Activated CD4-positive, alpha-beta T cell treated with anti-CD3 and anti-CD28 coated beads, Interleukin-2, amount 50 U/mL, for 4 hours (primary cell): ENCODE measurements around the gene PHKG2.
"Not testable (repeated sequence)": the region's sequence is repeated elsewhere in the genome, so short reads cannot be mapped to it uniquely, and the experiment has no call there.

ENCODE experiments used
- DNase-seq, 2 experiments: peaks; one replicate each; pipeline ENCODE4 v3.0.0-alpha.2; 2020

The PHKG2 gene, protein sequence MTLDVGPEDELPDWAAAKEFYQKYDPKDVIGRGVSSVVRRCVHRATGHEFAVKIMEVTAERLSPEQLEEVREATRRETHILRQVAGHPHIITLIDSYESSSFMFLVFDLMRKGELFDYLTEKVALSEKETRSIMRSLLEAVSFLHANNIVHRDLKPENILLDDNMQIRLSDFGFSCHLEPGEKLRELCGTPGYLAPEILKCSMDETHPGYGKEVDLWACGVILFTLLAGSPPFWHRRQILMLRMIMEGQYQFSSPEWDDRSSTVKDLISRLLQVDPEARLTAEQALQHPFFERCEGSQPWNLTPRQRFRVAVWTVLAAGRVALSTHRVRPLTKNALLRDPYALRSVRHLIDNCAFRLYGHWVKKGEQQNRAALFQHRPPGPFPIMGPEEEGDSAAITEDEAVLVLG

DNA sequence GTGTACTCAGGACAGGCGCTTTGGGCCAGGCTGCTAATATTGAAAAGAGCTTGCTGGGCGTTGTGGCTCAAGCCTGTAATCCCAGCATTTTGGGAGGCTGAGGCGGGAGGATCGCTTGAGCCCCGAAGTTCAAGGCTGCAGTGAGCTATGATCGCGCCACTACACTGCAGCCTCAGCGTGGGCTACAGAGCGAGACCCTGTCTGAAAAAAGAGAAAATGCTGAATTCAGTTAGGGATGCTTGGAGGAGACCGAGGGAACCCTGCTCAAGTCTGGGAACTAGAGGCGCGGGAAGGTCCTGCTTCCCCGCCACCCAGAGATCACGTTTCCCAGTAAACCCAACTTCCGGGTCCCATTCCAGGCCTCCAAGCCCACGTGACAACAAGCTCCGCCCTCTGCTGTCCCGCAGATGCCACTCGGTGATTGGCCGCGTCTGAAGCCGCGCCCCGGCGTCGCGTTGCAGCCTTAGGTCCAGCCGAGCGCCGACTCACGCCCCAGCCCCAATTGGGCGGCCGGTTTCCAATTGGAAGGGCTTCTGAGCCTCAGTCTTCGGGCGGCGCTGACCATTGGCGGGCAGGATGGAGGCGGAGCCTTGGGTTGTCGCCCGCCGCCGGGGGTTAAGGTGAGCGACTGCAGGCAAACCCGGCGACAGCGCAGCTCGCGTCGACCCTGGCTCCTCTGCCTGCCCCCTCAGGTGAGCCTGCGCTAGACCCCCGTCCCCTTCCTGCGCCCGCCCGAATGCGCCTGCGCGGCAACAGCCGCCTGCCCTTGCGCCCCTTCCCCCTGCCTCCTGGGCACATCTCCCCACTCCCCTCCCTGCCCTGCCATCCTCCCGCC, at the start of gene PHKG2:
Gene PHKG2, plus strand, starts transcription at position 627 of the 835 bp plus-strand sequence. CDS start 396 bp downstream, outside the sequence.
- DNase-seq: peak; percentile 89

DNA sequence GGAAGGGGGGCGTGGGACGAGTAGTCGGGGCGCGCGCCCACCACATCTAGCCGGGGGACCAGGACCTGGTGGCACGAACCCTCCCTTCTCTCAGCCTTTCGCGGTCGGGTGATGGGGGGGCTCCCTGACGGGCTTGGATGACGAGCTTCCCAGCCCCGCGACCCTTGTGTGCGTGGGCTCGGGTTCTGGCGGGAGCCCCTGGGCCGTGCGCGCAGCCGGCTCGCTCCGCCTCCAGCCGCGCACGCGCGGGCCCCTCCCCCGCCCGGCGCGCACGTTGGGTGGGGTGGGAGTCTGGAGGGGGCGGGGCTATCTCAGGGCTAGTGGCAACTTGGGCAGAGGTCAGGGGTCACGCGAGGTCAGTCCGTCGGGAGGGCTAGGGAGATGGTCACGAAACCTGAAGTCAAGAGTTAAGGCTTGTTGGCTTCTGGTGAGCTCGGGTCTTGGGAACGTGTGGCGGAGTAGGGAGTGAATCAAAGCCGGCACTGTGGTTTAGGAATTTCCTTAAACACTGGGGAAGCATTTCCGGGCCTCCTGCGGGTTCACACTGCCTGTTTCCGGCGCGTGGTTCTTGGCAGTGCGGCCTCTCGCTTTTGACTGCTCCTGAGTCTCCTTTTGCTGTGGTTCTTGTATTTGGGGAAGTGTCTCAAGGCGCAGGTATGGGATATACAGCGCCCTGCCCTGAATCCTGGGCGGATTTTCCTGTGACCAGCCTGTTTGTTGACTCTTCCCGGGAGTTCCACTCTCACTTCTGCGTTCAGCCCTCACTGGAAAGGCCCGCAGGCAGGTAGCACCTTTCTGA, 49.2 kb upstream of the PHKG2 start, which contains the start of gene SRCAP:
Gene SRCAP, plus strand, starts transcription at position 356 of the 799 bp plus-strand sequence. CDS start 1,654 bp downstream, outside the sequence.
- peak; percentile 75 to 81 for DNase-seq

DNA sequence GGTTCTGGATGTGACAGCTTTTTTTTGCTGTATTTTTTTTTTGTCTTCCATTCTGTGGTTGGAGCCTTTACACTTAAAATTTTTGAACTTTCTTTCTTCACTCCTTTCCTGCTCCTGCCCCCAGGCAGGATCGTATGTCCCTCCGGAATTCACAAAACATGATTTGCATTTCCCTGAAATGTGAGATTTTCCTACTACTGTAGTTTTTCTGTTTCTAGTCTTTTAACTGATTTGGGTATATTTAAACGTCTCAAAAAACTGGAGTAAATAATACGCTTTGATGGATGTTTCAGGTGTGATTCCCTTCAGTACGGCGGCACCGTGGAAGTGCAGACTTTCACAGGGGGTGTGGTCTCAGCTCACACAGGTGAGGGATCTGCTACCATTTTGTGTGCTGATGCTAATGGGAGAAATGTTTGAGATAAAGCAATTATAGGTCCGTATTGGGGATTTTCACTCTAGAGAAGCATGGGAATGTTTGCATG, 48.6 kb upstream of the PHKG2 start:
- no peak for DNase-seq

DNA sequence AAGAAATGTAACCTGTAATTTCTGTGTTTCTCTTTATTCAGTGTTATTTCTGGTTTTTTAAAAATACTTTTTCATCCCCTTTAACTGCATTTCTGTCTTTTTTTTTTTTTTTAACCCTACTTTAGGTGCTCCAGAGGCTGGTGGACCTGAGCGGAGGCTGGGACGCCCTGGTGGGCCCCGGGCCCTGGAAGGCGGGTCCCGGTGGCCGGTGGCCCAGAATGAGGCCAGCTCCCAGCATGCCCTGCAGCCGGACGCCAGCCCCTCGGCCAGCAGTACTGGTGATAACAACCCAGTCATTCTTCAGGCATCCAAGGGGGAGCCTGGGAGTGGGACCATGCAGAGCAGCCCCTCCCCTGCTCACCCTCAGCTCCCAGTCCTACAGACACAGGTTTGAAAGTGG, 47.7 kb upstream of the PHKG2 start:
- no peak for DNase-seq

DNA sequence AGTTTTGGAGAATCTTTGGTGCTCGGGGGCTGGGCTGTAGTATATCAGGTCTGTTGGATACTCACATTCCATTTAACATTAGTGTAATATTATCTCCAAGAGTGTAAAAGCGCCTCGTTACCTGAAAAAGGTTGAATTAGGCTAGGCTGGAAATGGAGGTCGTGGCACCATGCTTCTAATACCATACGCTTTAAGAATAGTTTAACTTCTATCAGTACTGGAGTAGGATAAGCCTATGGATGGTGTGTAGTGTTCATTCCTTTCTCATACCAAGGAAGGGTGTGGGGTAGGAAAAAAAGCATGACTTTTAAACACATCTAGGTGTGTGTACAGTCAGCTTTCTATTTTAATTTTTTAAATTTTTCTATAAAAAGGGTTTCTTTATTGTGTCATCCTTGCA, 47.3 kb upstream of the PHKG2 start:
- DNase-seq: no peak

DNA sequence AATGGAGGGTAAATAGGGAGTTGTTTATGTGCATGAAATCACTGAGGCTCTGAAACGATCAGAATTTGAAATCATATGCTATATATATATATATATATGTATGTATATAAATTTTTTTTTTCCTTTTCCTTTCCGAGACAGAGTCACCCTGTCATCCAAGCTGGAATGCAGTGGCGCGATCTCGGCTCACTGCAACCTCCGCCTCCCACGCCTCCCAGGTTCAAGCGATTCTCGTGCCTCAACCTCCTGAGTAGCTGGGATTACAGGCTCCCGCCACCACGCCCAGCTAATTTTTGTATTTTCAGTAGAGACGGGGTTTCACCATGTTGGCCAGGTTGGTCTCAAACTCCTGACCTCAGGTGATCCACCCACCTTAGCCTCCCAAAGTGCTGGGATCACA, 45.2 kb upstream of the PHKG2 start:
- DNase-seq: not testable (repeated sequence)

DNA sequence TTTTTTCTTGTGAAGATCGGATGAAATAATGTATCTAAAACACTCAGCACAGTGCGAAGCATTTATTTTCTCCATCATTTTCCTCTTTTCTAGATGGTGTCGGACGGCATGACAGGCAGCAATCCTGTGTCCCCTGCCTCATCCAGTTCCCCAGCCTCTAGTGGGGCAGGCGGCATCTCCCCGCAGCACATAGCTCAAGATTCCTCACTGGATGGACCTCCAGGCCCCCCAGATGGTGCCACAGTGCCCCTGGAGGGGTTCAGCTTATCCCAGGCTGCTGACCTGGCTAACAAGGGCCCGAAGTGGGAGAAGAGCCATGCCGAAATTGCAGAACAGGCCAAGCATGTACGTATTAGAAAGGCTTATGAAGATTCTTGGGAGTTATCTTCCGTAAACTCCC, 44.3 kb upstream of the PHKG2 start:
- no peak for DNase-seq

DNA sequence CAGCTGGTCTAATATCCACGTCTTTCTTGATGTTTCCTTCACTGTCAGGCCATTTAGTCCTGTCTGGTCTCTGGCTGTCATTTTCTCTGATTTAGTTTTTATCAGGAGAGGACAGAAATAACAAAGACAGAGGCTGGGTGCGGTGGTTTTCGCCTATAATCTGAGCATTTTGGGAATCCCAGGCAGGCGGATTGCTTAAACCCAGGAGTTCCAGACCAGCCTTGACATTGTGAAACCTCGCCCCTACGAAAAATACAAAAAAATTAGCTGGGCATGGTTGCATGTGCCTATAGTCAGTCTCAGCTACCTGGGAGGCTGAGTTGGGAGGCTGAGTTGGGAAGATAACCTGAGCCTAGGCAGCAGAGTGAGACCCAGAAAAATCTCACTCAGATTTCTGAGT, 42.2 kb upstream of the PHKG2 start:
- no peak for DNase-seq

DNA sequence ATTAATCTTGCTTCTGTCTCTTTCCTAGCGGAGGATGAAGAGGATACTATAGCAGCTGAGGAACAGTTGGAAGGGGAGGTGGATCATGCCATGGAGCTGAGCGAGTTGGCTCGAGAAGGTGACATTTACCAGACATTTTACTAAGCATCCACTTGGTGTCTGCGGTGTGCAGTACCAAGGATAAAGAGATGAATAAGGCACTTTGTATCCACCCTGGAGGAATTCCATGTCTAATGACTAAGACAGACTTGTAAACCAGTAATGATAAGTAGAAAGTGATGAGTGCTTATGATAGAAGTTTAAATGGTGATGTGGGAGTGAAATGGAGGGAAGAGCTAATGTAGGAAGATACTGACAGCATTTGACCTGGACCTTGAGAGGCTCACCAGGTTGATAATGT, 37.3 kb upstream of the PHKG2 start:
- DNase-seq: no peak

DNA sequence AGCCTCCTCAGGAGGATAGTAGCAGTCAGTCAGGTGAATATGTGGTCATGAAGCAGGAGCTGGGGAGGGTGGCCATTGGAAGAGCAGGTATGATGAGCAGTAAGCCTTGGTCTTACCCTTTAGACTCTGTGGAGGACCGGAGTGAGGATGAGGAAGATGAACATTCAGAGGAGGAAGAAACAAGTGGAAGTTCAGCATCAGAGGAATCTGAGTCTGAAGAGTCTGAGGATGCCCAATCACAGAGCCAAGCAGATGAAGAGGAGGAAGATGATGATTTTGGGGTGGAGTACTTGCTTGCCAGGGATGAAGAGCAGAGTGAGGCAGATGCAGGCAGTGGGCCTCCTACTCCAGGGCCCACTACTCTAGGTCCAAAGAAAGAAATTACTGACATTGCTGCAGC, 36.5 kb upstream of the PHKG2 start:
- DNase-seq: no peak

DNA sequence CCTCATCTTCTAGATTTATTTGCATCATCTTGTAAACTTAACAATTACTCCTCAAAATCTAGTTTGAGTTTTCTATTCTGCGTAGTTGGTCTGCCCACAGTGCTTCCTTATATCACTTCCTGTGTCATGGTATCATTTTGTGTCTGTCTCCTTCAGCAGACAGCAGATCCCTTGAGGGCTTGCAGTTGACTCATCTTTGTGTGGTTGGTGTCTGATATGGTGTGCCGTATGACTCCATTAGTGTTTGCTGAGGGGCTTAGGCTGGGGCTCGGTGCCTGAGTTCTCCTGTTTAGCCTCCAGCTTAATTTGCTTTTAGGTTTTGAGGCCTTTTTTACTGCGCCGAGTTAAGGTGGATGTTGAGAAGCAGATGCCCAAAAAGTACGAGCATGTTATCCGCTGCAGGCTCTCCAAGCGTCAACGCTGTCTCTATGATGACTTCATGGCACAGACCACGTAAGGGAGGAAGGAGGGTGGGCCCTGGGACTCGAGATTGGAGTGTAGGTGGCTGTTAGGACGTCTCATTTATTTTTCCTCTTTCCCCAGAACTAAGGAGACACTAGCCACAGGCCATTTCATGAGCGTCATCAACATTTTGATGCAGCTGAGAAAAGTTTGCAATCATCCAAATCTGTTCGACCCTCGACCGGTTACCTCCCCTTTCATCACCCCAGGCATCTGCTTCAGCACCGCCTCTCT, 32.3 kb upstream of the PHKG2 start:
- DNase-seq: peak; percentile 25 to 27

DNA sequence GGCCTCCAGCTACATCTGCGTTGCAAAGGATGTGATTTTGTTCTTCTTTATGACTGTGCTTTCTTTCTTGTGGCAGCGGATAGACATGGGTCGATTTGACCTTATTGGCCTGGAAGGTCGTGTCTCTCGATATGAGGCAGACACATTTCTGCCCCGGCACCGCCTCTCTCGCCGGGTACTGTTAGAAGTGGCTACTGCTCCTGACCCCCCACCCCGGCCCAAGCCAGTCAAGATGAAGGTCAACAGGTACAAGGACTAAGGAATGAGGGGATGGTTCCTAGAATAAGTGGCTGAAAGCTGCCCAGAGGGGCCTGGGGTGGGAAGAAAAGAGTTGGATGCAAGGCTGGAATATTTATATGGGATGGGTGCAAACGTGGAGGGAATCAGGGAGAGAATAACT, 28.1 kb upstream of the PHKG2 start:
- no peak for DNase-seq

DNA sequence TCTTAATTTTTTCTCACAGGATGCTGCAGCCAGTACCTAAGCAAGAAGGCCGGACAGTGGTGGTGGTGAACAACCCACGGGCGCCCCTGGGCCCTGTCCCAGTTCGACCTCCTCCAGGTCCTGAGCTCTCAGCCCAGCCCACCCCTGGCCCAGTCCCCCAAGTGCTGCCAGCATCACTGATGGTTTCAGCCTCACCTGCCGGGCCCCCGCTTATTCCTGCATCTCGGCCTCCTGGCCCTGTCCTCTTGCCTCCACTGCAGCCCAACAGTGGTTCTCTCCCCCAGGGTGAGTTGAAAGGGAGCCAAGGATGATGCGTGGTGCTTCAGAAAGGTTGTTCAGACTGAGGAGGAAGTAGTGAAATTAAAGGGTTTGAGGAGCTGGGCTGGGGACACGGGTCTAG, 27.5 kb upstream of the PHKG2 start:
- no peak for DNase-seq

DNA sequence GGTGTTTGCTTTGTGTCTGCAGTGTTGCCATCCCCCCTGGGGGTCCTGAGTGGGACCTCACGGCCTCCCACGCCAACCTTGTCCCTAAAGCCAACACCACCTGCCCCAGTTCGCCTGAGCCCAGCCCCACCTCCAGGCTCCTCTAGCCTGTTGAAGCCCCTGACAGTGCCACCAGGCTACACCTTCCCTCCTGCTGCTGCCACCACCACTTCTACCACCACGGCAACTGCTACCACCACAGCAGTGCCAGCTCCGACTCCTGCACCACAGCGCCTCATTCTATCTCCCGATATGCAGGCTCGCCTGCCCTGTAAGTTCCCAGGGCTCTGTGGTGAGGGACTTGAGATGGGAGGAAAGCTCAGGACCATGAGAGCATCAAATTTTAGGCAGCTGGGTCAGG, 27.1 kb upstream of the PHKG2 start:
- no peak for DNase-seq

DNA sequence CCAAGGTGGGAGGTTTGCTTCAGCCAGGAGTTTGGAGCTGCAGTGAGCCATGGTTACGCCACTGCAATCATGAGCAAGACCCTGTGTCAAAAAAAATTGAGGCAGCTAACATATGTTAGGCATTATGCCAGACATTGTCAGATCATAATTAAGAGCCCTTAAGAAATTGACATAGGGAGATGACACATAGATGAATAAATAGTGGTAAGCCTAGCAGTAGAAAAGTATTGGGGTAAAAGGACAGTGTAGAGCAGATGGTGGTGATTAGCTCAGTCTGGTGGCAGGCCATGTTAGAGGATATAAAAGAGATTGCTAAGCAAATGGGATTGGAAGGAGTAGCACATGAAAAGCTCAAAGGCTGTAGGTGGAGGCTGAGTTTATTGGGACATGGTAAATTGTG, 26.6 kb upstream of the PHKG2 start:
- DNase-seq: no peak

DNA sequence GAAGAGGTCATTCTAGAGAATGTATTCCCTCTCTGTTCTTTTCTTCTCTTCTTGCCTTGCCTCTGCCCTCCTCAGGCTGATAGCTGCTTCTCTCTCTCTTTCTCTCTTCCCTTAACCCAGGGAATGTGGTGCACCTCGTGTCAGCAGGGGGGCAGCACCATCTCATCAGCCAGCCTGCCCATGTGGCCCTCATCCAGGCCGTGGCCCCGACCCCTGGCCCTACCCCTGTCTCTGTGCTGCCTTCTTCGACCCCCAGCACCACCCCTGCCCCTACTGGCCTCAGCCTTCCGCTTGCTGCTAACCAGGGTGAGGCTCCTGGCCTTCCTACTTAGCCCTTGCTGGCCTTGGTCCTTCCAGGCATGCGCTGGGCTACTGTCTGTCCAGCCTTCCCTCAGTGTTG, 25.8 kb upstream of the PHKG2 start:
- DNase-seq: no peak

DNA sequence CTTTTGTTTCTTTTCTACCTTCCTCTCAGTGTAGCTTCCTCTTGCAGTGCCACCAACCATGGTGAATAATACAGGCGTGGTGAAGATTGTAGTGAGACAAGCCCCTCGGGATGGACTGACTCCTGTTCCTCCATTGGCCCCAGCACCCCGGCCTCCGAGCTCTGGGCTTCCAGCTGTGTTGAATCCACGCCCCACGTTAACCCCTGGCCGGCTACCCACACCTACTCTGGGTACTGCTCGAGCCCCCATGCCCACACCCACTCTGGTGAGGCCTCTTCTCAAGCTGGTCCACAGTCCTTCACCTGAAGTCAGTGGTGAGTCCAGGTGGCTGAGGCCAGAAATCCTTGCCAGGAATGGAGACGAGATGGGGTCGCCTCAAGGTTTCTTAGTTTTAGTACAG, 25.3 kb upstream of the PHKG2 start:
- no peak for DNase-seq

DNA sequence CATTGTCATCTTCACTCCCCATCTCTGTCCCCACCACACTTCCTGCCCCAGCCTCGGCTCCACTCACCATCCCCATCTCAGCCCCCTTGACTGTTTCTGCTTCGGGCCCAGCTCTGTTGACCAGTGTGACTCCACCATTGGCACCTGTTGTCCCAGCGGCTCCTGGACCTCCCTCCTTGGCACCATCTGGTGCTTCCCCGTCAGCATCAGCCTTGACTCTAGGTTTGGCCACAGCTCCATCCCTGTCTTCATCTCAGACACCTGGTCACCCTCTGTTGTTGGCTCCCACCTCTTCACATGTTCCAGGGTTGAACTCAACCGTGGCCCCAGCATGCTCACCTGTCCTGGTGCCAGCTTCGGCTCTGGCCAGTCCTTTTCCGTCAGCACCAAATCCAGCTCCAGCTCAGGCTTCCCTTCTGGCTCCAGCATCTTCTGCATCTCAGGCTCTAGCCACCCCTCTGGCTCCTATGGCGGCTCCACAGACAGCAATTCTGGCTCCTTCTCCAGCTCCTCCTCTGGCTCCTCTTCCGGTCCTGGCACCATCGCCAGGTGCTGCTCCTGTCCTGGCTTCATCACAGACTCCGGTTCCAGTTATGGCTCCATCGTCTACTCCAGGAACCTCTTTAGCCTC, 24.4 kb upstream of the PHKG2 start:
- no peak for DNase-seq

DNA sequence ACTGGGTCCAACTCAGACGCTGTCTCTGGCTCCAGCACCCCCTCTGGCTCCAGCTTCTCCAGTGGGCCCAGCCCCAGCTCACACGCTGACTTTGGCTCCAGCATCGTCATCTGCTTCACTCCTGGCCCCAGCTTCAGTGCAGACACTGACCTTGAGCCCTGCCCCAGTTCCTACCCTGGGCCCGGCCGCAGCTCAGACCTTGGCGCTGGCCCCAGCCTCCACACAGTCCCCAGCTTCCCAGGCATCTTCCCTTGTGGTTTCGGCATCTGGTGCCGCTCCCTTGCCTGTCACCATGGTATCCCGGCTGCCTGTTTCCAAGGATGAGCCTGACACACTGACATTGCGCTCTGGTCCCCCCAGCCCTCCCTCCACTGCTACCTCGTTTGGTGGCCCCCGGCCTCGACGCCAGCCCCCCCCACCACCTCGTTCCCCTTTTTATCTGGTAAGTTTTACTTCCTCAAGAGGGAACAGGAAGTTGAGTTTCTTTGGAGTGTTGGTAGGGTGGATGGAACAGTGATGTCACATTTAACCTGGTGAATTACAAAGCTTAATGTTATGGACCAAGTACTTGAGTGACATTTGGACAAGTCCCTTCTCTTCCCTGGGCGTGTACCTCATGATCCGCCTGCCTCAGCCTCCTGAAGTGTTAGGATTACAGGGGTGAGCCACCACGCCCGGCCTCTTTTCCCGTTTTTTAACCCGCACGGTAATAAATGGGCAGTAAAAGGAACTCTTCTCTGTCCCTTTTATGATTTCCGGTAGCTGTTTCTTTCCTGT, 23.4 kb upstream of the PHKG2 start:
- DNase-seq: no peak

DNA sequence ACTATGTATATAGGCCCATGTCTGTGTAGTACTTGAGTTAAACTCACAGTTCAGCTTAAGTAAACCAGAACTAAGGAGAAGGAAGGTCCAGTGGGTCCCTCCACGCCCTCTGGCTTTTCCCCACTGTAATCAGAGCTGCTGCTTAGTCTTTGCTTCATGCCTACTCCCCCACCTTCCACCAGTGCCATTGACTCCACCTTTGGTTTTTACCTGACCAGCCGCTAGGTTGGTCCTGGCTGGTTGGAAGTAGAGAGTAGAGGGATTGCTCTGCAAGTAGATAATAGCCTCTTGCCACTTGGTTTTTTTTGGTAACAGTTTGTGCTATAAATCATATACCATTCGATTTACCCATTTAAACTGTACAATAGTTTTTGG, 22.8 kb upstream of the PHKG2 start:
- DNase-seq: no peak

DNA sequence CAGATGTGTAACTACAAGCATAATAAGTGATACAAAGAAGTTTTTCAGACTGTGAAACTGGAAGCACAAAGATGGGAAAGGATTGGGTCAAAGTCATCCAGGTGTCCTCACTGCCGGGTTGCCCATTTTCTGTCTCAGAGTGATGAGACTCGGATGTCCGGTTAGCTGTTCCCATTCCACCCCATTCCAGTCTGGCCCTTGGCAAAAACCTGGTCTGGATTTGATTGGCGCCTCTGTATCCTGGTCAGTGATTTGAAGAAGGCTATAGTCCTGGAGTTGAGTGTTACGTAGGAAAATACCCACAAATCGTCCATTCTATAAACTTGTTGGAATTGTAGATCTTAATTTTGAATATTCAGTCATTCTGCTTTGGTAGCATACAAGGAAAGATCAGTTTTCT, 19.9 kb upstream of the PHKG2 start:
- no peak for DNase-seq
